ENCODE data around the gene SLIT2.

The SLIT2 gene

DNA sequence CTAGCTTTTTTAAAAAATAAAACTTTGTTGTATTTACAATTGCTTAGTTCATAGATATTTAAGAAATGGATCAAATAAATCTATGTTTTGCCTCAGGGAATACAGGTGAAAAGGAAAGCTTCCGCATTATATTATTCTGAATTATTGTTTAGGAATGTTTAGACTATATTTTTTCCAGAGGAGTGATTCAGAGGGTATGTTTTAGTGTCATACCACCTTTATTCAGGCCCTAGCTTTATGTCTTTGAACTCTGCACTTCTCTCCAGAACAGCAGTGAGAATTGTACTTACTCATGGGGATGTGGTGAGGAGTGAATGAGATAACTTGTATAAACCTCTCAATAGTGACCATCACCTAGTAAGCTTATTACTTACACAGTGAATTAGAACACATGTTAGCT, 14.0 kb downstream of the SLIT2 start:
- DNase-seq = no peak

DNA sequence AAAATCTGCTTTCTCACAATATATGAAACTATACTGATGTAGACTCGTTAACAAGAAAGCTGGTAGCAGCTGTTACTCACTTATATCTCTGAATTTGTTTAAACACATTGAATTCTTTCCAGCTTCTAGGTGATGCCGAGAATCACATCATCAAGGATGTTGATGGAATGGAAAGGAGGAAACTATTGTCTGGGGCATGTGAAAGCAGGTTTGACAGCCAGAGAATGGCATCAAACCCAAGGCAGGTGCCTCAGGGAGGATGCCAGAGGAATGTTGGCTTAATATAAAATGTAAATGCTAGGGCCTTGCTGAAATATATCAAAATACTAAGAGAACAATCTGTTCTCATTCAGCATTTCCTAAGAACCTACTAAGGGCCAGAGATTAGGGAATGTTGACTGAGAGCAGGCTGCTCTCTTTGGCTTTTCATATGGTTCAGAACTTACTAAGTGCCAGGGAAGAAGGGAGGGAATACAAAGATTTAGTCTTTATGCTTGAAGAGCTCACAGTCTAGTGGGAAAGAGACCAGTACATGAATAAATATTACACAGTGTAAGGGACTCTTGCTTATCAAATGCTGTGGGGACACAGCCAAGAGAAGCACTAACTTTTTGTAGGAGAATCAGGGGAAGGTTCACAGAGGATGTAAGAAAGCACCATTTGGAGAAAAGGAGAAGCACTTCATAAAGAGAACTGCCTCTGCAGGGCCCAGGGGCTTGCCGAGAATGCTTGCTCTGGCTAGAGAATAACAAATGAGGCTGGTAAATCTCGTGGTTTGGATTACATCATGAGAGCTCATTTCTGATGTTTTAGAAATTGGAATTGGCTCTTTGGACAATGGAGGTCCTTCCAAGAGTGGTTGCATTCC, 14.7 kb downstream of the SLIT2 start:
- DNase-seq = no peak

DNA sequence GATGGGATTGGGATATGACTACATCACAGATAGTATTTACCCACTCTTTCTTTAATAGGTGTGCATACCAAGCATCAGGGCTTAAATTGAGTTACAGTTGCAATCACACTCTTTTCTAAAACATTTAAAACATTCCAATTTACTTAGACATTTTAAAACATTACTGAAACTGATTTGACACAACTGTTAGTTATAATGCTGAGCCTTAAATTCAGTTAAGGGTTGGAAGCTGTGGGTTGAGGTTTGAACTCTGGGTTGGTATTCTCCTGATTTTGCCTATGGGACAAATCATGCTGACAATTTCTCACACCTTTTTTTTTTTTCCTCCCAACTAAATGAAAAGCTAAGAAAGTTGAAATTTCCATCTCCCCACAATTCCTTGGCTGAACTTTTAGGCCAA, 16.3 kb downstream of the SLIT2 start:
- no peak for DNase-seq

DNA sequence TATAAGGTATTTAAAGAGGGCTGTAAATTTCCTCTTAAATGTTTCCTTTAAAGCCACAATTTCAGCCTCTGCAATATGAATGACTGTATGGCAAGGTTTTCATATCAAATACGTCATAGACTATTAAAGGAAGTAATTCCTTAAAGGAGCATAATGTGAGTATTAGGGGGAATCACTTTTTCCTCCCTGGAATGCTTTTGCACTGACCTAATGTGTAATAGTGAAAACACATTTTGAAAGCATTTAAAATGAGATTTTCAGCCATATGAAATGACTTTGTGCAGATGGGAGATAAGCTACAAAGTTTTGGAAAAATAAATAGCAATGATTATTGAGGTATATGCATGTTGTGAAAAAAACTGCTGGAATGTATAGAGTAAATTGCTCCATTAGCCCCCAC, 17.6 kb downstream of the SLIT2 start:
- no peak for DNase-seq

- no peak for DNase-seq
Measured at GRCh38 chr4:20271950-20272349, 20.2 kb downstream of the SLIT2 start.

- DNase-seq = no peak
Measured at GRCh38 chr4:20272411-20272872, 20.7 kb downstream of the SLIT2 start.

GRCh38 chr4:20273793-20274192, 22.1 kb downstream of the SLIT2 start:
- DNase-seq = no peak

GRCh38 chr4:20276848-20277247, 25.1 kb downstream of the SLIT2 start:
- DNase-seq = no peak

- no peak for DNase-seq
Measured at GRCh38 chr4:20278195-20278594, 26.5 kb downstream of the SLIT2 start.

- DNase-seq = no peak
Measured at GRCh38 chr4:20279381-20279780, 27.7 kb downstream of the SLIT2 start.

GRCh38 chr4:20281453-20281852, 29.7 kb downstream of the SLIT2 start:
- DNase-seq = no peak

GRCh38 chr4:20283039-20283438, 31.3 kb downstream of the SLIT2 start:
- no peak for DNase-seq

DNA sequence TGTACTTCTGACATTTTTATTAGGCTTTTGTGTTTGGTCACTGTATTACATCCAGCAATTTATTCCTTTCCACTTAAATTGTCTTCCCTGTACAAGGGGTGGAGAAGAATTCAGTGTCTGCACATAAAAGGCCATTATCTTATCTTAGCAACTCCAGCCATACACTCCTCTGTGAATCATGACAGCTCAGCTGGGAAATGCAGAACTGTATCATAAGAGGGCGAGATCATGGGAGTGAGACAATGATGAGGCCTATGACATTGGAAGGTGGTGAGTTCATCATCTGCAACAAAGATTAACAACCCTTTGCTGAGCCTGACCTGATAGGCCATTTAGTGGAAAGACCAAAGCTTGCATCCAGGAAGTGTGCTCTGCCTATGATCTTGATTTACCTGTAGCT, 33.3 kb downstream of the SLIT2 start:
- no peak for DNase-seq

GRCh38 chr4:20287246-20287645, 35.5 kb downstream of the SLIT2 start:
- DNase-seq = no peak

- DNase-seq = no peak
Measured at GRCh38 chr4:20288047-20288650, 36.4 kb downstream of the SLIT2 start.

GRCh38 chr4:20288846-20289512, 37.3 kb downstream of the SLIT2 start:
- DNase-seq = no peak

GRCh38 chr4:20289782-20290181, 38.1 kb downstream of the SLIT2 start:
- no peak for DNase-seq

- DNase-seq = no peak
Measured at GRCh38 chr4:20292739-20293138, 41.0 kb downstream of the SLIT2 start.

- DNase-seq = no peak
Measured at GRCh38 chr4:20297261-20297660, 45.6 kb downstream of the SLIT2 start.

DNA sequence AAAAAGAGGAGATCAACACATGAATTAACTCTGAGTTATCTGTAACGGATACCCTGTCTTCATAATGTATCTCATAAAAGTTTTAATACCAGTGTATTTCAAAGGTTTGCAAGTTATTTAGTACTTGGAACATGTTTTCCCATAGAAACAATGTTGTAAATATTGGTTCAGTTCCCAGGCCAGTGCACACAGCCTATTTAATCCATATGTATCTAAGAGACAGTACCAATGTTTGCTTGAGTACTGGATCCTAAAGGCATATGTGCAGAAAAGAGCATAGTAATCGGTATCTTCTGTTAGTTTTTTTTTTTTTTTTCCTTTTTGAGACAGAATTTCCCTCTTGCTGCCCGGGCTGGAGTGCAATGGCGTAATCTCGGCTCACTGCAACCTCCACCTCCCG, 46.1 kb downstream of the SLIT2 start:
- no peak for DNase-seq

GRCh38 chr4:20298455-20298854, 46.8 kb downstream of the SLIT2 start:
- no peak for DNase-seq

GRCh38 chr4:20298986-20299385, 47.3 kb downstream of the SLIT2 start:
- no peak for DNase-seq

DNA sequence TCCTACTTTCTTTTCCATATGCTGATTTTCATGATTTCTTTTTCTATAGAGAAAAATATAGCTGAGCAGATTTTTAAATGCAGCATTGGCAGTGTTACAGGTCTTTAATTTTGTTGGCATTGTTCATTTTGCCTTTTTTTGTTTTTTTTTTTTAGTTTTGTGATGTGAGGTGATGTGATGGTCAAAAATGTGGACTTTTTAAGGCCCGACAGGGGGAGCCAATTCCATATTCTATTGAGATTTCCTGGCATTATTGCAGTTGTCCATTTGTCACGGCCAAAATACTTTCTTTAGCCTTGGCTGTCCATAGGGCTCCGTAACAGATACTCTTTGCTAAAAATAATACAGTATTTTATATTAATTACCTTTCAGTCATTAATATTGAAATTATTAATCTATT, 47.8 kb downstream of the SLIT2 start:
- no peak for DNase-seq

GRCh38 chr4:20301161-20301560, 49.5 kb downstream of the SLIT2 start:
- DNase-seq = no peak

All from NCI-H1417 treated with DMSO at 0.1 percent for 48 hours (cell line).